K562 (cell line): ENCODE data around the gene SPEM2. TPM values are rescaled to one million over a fixed set of nuclear protein-coding genes. Genes with fewer than 3 reads are reported as not detected.

ENCODE experiments used
- ATAC-seq: fragments of 200-7000 bp; cut with Tn5 transposase; 3 replicates; pipeline ENCODE4 v1.9.1; 2020; ENCODE audit warnings: moderate library complexity
- BruUV-seq: library from RNA; stranded (reverse); fragments of 400-500 nt; replicated peaks from 2 replicates; lab custom pipeline; 2021; lab: Mats Ljungman, UMichigan
- CTCF ChIA-PET: fragments of 300-600 bp; formaldehyde crosslinking; extraction: SDS; loops from one replicate; lab custom pipeline; 2021; ENCODE audit warnings: low intra/inter-chr PET ratio; lab: Yijun Ruan, JAX
- POLR2A ChIA-PET: fragments of 300-600, 350-650 bp; sonication (Branson Sonifier 250); formaldehyde crosslinking; extraction: SDS; loops from one replicate; lab custom pipeline; 2021; ENCODE audit warnings: antibody characterized with exemption, inconsistent platforms; lab: Yijun Ruan, JAX
- DNase-seq, 4 experiments: peaks; one replicate each; pipeline versions ENCODE4 v3.0.0 to v3.0.0-alpha.2; 2011 to 2018; ENCODE audit warnings: low spot score in 3 of 4, mixed read lengths in 3 of 4; ENCODE audit errors: extremely low read depth in 1 of 4
- FAIRE-seq: peaks from 2 replicates; lab custom pipeline; 2011; peaks lifted over from hg19 to GRCh38; lab: Jason Lieb, UNC
- H2AFZ ChIP-seq: 2 replicates; pipeline ENCODE4 v1.6.0; 2011; ENCODE audit warnings: low read depth, low read length, control low read depth, inconsistent platforms
- H3K27ac ChIP-seq: fragments of 200-600 bp; 3 replicates; pipeline ENCODE4 v1.8.0; 2011; ENCODE audit warnings: low read depth, mild to moderate bottlenecking, control low read depth, inconsistent platforms, low read length, moderate library complexity, mixed read lengths; ENCODE audit errors: extremely low read depth
- H3K27me3 ChIP-seq, 2 experiments: fragments of 300-600 bp in 1 of 2; 2 replicates in 1 of 2; 3 replicates in 1 of 2; pipeline versions ENCODE4 v1.6.0 to v1.8.0; 2011; ENCODE audit warnings: inconsistent platforms in 2 of 2, low read length in 2 of 2, mild to moderate bottlenecking in 1 of 2, mixed read lengths in 1 of 2, moderate library complexity in 1 of 2; ENCODE audit not compliant: control insufficient read depth in 2 of 2, insufficient read depth in 2 of 2
- H3K36me3 ChIP-seq: fragments of 300-600 bp; 3 replicates; pipeline ENCODE4 v1.8.0; 2011; ENCODE audit warnings: mild to moderate bottlenecking, low read length, inconsistent platforms; ENCODE audit not compliant: control insufficient read depth, insufficient read depth
- H3K4me1 ChIP-seq, 2 experiments: fragments of 200-600 bp in 1 of 2; replicated peaks in 1 of 2; 2 replicates in 1 of 2; 3 replicates in 1 of 2; pipeline versions ENCODE4 v1.5.1 to v1.8.0; 2011; ENCODE audit warnings: inconsistent platforms in 2 of 2, low read length in 2 of 2, mild to moderate bottlenecking in 1 of 2, mixed read lengths in 1 of 2, moderate library complexity in 1 of 2; ENCODE audit not compliant: control insufficient read depth in 2 of 2, insufficient read depth in 2 of 2
- H3K4me2 ChIP-seq: 2 replicates; pipeline ENCODE4 v1.6.1; 2011; ENCODE audit warnings: low read length, control low read depth, inconsistent platforms, mixed read lengths; ENCODE audit not compliant: insufficient read depth
- H3K4me3 ChIP-seq: fragments of 200-600 bp; sonication (generic), shearing (Covaris generic); 2 replicates; pipeline ENCODE4 v1.5.1; 2016; ENCODE audit warnings: control low read depth, inconsistent platforms
- H3K79me2 ChIP-seq: fragments of 200-600 bp; 3 replicates; pipeline ENCODE4 v1.8.0; 2011; ENCODE audit warnings: low read length, inconsistent platforms; ENCODE audit not compliant: control insufficient read depth, insufficient read depth
- H3K9ac ChIP-seq, 2 experiments: 2 replicates each; pipeline versions ENCODE4 v1.6.0 to v1.6.1; 2011; ENCODE audit warnings: low read depth in 2 of 2, low read length in 2 of 2, control low read depth in 1 of 2, inconsistent platforms in 1 of 2, mild to moderate bottlenecking in 1 of 2, mixed read lengths in 1 of 2; ENCODE audit not compliant: insufficient read depth in 1 of 2
- H3K9me1 ChIP-seq: one replicate; pipeline ENCODE4 v1.6.0; 2011; ENCODE audit warnings: inconsistent platforms, mild to moderate bottlenecking, low read length, moderate library complexity; ENCODE audit not compliant: control insufficient read depth, insufficient read depth
- H3K9me3 ChIP-seq: replicated peaks from 2 replicates; pipeline ENCODE4 v1.5.1; 2011; ENCODE audit warnings: low read depth, low read length, inconsistent platforms; ENCODE audit not compliant: control insufficient read depth, insufficient read depth
- H4K20me1 ChIP-seq: replicated peaks from 2 replicates; pipeline ENCODE4 v1.6.1; 2011; ENCODE audit warnings: low read length, inconsistent platforms, mixed read lengths; ENCODE audit not compliant: control insufficient read depth, insufficient read depth
- C11orf30 ChIP-seq: fragments of 450-650 bp; IDR thresholded peaks from 2 replicates; pipeline ENCODE4 v1.6.1; 2016; ENCODE audit warnings: low read depth, mild to moderate bottlenecking
- CBFA2T2 ChIP-seq: fragments of 450-650 bp; conservative IDR thresholded peaks from 2 replicates; pipeline ENCODE4 v1.6.1; 2017; ENCODE audit warnings: mild to moderate bottlenecking
- POLR3A ChIP-seq: IDR thresholded peaks from 2 replicates; pipeline ENCODE4 v1.6.1; 2011; ENCODE audit warnings: borderline replicate concordance, mild to moderate bottlenecking, moderate library complexity; ENCODE audit not compliant: insufficient read length, insufficient read depth; ENCODE audit errors: extremely low read depth
- SFPQ ChIP-seq: fragments of 200-400 bp; formaldehyde crosslinking; IDR thresholded peaks from 2 replicates; pipeline ENCODE4 v1.6.1; 2017; ENCODE audit warnings: mild to moderate bottlenecking, low read depth, low read length, moderate library complexity
- VEZF1 ChIP-seq: fragments of 200-800 bp; sonication (Bioruptor generic); IDR thresholded peaks from 2 replicates; pipeline ENCODE4 v1.6.1; 2017; ENCODE audit warnings: missing genetic modification characterization, missing compliant biosample characterization
- ZKSCAN3 ChIP-seq: fragments of 250-450 bp; sonication (Bioruptor Pico); IDR thresholded peaks from 2 replicates; pipeline ENCODE4 v1.4.0; 2020
- WGBS: fragments of 100-300 bp; shearing (Covaris generic); methylation state at CpG from one replicate; pipeline ENCODE4 v1.1.6; 2016; ENCODE audit warnings: low coverage, mixed read lengths; ENCODE audit not compliant: insufficient coverage; ENCODE audit errors: missing lambda C conversion rate; 5-methylcytosine and 5-hydroxymethylcytosine counted together
- in situ Hi-C: fragments of 300-500 bp; cut with MboI; formaldehyde crosslinking; loops from 4 replicates; pipeline ENCODE4 v1.15.0; 2018; ENCODE audit warnings: inconsistent platforms, mixed read lengths
- intact Hi-C: fragments of 100-400 bp; cut with micrococcal nuclease; formaldehyde crosslinking; loops from 2 replicates; pipeline ENCODE4 v1.14.2; 2022
- polyA plus RNA-seq, 8 experiments: library from polyadenylated mRNA; depleted of rRNA in 4 of 8; stranded (reverse) in 5 of 8; unstranded in 3 of 8; fragments of >200 nt; fragmentation: Nextera tagmentation in 2 of 8; fragmentation: Illumina TruSeq in 1 of 8; extraction: Ambion mirVana in 2 of 8; extraction: Trizol in 1 of 8; gene quantifications; 2 replicates each; pipeline versions ENCODE4 v1.2.1 to v1.2.3, GENCODE V29; 2011 to 2014; ENCODE audit warnings: inconsistent platforms in 1 of 8, missing spikeins in 1 of 8
- total RNA-seq, 7 experiments: library from RNA; depleted of rRNA in 6 of 7; stranded (reverse); fragments of >200 nt in 6 of 7; fragmentation: Illumina TruSeq in 2 of 7; extraction: Trizol in 2 of 7; gene quantifications; 2 replicates each; pipeline versions ENCODE4 v1.2.1 to v1.2.3, GENCODE V29; 2011 to 2021; ENCODE audit warnings: low replicate concordance in 1 of 7

The SPEM2 gene
- total and polyA plus RNA-seq, 9 of the 15 experiments (the other 6 are each of a cell fraction or from before 2014, with no cell fraction given): not detected

GRCh38 chr17:7437369-7437863 lies 12.0 kb downstream of the SPEM2 start:
- CTCF ChIA-PET: no interaction called here
- Histone ChIP-seq H2AFZ (no peak overlapping the region), H3K27ac (no peak overlapping the region), H3K79me2 (peaks cover 7% of the 10 kb centered on the region; the same call in 2 of the 3 replicates), H3K4me2 (peak overlapping the region; percentile 76; the same call in 1 of the 2 replicates), H3K9me1 (peaks cover 3% of the 10 kb centered on the region), H3K9me3 (no peaks in the 10 kb centered on the region), H3K36me3 (no peaks in the 10 kb centered on the region), H3K4me1 (peaks cover 17 to 63% of the 10 kb centered on the region in 2 experiments; a peak in 4 of 5 replicates), H4K20me1 (no peaks in the 10 kb centered on the region), H3K27me3 (no peaks in the 10 kb centered on the region), H3K4me3 (no peak overlapping the region), H3K9ac (peak overlapping the region in 1 of 2 experiments; percentile 68; a peak in 1 of 4 replicates)
- TF ChIP-seq C11orf30: 0 out of 2 replicates have a peak, but pooled peaks have one; percentile 6
- TF ChIP-seq POLR3A: no peak
- WGBS: 58% methylated on average over 3 of the region's 31 CpGs
- no peak for ATAC-seq
- POLR2A ChIA-PET: interaction anchor here (1.0 to 4.2 kb wide), 3 partner anchors 16 to 84 kb away, joined by 3 to 21 read pairs (median 3); partner anchors contain the start of gene POLR2A
- BruUV-seq: no TSS peak
- intact Hi-C loops: loop anchor here (5.0 kb wide), 2 partner anchors 35 to 45 kb away; partner anchors contain the start of genes POLR2A, SLC35G6 and TMEM256
- in situ Hi-C loops: no loop called here
- no peak for FAIRE-seq
- no peak for DNase-seq

- in situ Hi-C loops: no loop called here
- peak; percentile 64 for ATAC-seq
- CTCF ChIA-PET: no interaction called here
- peak; percentile 59; the same call in 1 of the 2 replicates for TF ChIP-seq VEZF1 (CRISPR knock-in tag)
- no peak for TF ChIP-seq SFPQ
- no peak for TF ChIP-seq CBFA2T2
- no peak for TF ChIP-seq ZKSCAN3 (CRISPR knock-in tag)
Observed at GRCh38 chr17:7437950-7438614, 12.7 kb downstream of the SPEM2 start.

More at GRCh38 chr17:7437950-7438614, 12.7 kb downstream of the SPEM2 start:
- H3K27me3 ChIP-seq: no peaks in the 10 kb centered on the region
- peak overlapping the region; percentile 52 for H3K4me3 ChIP-seq
- DNase-seq (peak; percentile 53 to 74 (median 57)), FAIRE-seq (no peak)
- intact Hi-C loops: loop anchor here (5.0 kb wide), 2 partner anchors 36 to 44 kb away; partner anchors contain the start of genes POLR2A, SLC35G6 and TMEM256
- BruUV-seq: no TSS peak
- H4K20me1 ChIP-seq: no peaks in the 10 kb centered on the region
- peaks cover 3% of the 10 kb centered on the region for H3K9me1 ChIP-seq
- H3K9me3 ChIP-seq: no peaks in the 10 kb centered on the region
- no peaks in the 10 kb centered on the region for H3K36me3 ChIP-seq
- peaks cover 7% of the 10 kb centered on the region; the same call in 2 of the 3 replicates for H3K79me2 ChIP-seq
- peak overlapping the region; percentile 62; the same call in 1 of the 3 replicates for H3K27ac ChIP-seq
- peak overlapping the region; percentile 89 for H2AFZ ChIP-seq
- H3K9ac ChIP-seq: peak overlapping the region; percentile 68 to 92; a peak in 3 of 4 replicates
- peak overlapping the region; percentile 76 for H3K4me2 ChIP-seq
- H3K4me1 ChIP-seq: peaks cover 20 to 69% of the 10 kb centered on the region in 2 experiments; a peak in 4 of 5 replicates
- 20% methylated on average over 10 of the region's 48 CpGs for WGBS
- POLR2A ChIA-PET: interaction anchor here (1.0 to 4.2 kb wide), 3 partner anchors 16 to 85 kb away, joined by 3 to 21 read pairs (median 3); partner anchors contain the start of gene POLR2A
